Left renal cortex interstitium (tissue), 4 donors: ENCODE data around the gene FAM32A. TPM values are rescaled to one million over a fixed set of nuclear protein-coding genes. Genes with fewer than 3 reads are reported as not detected.

ENCODE experiments used
- DNase-seq, 4 donors: peaks; one replicate each; pipeline ENCODE4 v3.0.0-alpha.2; 2013; ENCODE audit warnings: low read depth in 4 of 4, low spot score in 2 of 4, missing footprints in 1 of 4
- polyA plus RNA-seq, 4 donors: library from polyadenylated mRNA; unstranded; fragments of 120-200 nt; gene quantifications; one replicate each; pipeline ENCODE4 v1.2.1, GENCODE V29; 2013; ENCODE audit not compliant: insufficient read length in 4 of 4

FAM32A gene
- polyA plus RNA-seq, 4 donors = 102 to 129 (median 124) TPM

DNA sequence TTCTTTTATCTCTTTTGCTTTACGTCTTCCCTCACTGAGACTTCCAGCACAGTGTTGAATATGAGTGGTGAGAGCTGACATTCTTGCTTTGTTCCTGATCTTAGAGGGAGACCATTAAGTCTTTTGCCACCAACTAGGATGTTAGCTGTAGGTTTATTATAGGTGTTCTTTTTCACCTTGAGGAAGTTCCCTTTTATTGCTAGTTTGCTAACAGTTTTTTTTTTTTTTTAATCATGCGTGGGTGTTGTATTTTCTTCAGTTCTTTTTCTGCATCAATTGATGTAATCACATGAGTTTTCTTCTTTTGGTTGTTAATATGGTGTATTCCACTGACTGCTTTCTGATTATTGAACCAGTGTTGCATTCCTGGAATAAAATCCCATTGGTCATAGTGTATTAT is 33.6 kb downstream of the FAM32A start:
- no peak for DNase-seq

DNA sequence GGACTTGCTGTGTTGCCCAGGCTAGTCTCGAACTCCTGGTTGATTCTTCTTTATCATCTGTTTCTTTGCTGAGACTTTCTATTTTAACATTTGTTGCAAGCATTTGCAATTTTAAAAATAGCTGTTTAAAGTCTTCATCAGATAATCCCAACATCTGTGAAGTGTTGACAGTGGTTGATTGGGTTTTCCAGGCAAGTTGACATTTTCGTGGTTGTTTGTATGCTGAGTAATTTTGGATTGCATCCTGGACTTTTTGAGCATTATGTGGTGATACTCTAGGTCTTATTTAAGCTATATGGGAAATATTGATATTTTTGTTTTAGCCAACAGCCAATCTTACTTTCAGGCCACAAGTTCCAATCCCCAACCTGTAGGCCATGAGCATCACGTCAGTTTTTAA is 37.6 kb downstream of the FAM32A start:
- no peak for DNase-seq

DNA sequence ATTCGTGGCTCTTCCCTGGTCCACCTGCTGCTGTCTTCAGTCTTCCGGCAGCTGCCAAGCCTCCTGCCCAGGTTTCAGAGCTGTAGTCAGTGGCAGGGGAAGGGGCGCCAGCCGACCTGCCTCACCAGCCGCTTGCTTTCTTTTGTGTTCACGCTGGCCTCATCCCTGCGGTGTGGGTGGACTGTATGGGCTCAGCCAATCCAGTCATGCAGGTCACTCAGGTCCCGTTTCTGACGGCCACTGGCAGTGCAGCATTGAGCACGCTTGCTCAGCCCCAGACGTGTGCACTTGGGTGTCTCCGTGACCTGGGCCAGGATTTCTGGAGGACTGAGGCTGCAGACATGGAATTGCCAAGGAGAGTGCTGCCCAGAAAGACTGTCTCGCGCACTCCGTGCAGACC is 38.5 kb downstream of the FAM32A start:
- DNase-seq = no peak

DNA sequence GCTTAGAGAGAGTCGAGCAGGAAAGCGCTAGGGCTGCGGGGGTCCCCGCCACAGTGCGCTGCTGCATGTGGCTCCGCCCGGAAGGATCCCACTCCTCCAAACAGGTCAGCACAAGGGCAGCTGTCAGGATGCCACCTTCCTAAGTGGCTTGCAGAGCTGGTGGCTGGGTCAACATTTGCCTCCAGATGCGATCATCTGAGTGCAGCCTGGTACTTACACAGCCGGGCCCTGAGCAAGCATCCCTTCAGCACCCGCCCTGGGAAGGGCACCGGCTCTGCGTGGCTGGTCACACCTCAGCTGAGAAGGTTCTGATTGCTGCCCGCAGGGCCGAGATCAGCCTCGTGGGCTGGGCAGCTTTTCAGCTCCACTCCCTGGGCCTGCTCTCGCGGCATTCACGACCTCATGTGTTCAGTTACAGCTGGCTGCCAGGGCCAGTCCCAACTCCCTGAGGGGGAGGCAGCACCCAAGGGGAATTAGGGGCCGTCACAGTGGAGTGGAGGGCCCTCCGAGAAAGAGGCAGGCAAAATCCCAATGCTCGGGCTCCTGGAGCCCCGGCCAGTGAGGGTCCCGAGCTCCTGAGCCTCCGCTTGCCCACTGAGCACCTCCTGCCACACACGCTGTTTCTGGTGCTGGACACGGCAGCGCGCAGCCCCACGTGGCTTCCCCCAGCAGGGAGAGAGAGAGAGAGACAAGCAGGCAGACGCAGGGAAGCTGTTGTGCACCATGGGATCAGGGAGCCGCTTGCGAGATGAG is 39.3 kb downstream of the FAM32A start:
- no peak for DNase-seq

DNA sequence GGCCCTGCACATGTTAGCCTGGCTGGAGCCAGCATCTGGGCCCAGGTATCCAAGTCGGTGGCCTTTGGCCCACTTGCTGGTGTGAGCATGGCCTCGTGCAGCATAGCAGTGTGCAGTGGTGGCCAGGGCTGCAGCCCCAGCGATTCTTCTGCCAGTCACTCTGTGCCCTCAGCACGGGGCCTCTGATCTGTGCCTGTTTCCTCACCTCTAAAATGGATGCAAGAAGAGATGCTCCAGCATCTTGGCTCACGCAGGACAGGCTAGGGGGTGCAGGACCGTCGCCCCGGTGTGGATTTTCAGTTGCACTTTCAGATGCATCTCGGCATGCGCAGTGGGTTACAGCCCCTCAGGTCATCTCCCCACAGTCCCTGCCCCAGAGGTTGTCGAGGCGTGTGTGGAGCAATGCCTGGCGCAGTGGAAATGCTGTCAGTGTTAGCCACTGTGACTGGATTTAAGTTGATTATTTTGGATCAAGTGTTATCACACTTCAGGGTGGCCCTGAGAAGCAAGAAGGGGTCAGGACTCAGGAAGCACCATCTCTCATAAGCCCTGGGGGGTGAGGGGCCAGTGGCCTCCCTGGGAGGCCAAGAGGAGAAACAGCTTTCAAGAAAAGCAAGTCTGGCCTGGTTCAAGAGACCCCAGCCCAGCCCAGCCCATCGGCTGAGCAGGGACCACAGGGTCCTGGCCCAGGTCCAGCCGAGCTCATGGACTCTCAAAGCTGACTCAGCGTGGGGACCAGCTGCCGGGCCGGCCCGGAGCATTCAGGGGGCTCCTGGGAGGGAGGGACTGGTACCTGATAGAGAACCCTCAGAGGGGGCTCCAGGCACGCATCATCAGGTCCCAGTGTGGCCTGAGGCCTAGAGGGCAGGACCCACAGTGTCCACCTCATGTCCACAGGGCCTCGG is 40.3 kb downstream of the FAM32A start:
- no peak for DNase-seq

DNA sequence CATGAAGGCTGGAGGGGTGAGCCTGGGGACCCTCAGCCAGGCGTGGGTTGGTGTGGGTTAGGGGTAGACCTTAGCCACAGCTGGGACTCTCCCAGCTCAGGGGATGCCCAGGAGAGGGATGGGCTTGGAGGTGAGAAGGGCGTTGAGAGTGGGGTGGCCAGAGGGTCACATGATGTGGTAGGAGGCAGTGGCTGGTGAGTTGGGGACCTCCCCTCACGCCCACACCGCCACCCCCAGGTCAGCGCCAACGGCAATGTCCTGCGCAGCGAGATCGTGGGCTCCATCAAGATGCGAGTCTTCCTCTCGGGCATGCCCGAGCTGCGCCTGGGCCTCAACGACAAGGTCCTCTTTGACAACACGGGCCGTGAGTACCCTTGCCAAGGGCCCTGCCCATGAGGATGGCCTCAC is 41.0 kb downstream of the FAM32A start:
- no peak for DNase-seq

DNA sequence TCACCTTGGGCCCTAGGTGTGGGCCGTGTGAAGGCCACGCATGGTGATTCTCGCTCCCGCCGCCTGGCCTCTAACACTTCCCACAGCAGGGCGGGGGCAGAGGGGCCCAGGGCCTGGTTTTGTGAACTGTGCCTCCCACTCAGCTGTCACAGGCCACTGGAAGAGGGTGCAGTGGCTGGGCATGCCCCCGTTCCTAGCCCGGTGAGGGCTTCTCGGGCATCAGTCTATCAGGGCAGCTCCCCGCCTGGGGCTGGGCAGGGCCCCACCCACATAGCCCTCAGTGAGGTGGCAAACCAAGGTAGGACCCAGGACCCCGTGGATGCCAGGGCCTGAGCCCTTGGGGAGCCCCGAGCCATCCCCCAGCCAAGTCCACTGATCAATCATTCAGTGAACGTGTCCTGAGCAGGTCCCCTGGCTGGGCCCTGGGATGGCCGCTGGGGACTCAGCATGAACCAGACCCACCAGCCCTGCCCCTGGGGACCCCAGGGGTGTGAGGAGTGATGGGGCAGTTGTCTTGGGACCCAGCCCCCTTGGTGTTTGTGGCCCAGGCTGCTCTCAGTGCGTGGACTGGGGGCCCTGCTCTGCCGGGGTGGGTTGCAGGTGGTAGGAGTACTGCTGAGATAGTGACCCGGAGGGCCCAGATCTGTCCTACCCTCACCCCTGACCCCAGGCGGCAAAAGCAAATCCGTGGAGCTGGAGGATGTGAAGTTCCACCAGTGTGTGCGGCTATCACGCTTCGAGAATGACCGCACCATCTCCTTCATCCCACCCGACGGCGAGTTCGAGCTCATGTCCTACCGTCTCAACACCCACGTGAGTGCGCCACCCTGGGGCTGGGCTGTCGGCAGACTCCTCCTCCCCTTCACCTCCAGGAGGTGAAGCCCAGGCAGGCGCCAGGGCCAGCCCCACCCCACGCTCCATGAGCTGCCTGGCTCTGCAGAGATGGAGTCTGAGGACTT is 41.9 kb downstream of the FAM32A start:
- DNase-seq = no peak

DNA sequence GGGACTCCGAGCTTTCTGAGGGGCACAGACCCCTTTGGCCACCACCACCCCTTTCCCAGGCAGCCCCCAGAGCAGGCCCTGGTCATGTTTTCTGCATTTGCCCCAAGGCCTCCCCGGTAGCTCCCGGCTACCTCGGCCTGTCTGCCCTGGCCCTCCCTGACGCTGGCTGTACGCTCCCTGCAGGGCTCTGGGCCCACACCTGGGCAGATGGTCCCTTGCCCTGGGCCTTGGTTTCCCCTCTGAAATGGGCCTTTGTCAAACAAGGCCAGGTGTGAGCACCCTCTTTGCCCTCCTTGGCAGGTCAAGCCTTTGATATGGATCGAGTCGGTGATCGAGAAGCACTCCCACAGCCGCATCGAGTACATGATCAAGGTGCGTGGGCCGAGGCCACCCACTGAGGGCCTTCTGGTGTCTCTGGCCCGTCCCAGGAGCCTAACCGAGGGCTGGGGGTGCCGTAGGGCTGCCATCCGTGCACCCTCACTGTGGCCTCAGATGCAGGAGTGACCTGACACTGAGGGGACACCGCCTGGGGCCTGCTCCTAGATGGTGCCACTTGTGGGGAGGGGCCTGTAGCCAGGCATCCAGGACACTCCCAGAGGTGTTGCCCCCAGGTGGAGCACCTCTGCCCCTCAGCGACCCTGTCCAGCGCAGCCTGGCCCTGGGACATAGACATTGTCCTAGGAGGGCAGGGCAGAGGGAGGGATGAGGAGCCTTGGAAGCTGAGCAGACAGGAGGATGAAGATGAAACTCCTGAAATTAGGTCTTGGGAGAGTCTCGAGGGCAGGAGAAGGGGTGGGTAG is 42.8 kb downstream of the FAM32A start:
- DNase-seq = no peak

DNA sequence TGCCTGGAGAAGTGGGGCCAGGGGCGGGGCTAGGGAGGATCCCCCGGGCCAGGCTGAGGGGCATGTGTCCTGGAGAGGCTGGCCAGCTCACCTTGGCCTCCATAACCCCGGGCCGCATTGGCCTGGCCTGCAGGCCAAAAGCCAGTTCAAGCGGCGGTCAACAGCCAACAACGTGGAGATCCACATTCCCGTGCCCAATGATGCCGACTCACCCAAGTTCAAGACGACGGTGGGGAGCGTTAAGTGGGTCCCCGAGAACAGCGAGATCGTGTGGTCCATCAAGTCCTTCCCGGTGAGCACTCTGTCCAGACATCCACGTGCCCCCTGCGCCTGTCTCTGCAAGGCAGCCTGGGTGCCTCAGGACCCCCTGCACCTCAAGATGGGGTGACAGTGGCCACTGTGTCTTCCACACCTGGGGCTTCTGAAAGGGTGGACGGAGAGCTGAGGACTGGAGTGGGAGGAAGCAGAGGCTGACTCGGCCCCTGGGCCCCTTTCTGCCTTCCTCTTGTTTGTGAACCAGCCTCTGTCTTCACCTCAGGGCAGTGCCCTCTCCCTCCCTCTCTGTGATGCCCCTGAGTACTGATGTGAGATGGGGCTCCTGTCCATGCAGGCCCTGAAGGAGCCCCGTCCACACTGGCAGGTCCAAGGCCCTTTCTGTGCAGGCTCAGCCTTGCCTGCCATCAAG is 43.6 kb downstream of the FAM32A start:
- DNase-seq = no peak

DNA sequence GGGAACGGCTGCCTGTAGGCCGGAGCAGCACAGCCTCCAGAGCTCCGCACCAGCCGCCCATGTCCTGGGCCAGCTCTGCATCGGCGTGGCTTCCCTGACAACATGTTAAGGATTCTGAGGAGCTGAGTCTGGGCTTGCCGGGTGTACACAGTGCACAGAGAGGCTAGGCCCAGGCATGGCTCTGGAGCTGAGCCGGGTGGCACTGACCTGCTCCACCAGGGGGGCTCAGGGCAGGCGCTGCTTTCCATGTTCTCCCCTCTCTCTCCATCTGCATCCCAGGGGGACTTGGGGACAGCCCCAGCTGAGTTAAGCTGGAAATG is 44.1 kb downstream of the FAM32A start:
- no peak for DNase-seq

DNA sequence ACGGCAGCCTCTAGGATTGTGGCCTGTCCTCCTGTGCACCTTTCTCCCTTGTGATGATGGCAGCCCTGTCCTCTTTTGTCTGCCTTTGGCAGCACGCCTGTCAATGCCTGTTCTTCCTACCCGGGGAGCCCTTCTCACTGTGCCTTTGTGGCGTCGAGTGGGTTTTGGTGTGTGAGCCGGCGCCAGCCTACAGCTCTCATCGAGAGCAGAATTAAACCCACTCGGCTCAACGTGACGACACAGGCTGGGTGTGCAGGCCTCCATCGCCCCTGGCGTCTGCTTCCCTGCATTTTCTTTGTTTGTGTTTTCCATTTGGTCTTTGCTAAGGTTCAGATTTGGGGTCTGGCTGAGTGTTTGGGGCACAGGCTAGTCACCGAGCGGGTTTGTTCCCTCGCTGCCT is 46.9 kb downstream of the FAM32A start:
- no peak for DNase-seq

DNA sequence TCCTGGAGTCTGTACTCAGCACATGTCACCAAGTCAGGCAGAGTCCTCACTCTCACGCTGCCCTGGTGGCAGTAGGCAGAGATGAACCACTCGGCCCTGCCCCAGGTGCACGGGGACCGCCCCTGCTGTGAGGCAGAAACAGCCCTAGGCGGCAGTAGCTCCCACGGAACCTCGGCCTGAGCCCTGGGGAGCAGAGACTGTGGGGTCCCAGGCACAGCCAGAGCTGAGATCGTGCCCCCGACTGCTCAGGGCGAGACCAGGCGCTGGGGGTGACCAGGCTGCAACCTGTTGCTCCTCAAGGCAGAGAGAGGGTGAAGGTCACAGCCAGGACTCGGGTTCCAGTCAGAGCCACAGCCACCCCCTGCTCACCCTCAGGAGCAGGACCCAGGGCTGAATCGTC is 47.4 kb downstream of the FAM32A start:
- no peak for DNase-seq

DNA sequence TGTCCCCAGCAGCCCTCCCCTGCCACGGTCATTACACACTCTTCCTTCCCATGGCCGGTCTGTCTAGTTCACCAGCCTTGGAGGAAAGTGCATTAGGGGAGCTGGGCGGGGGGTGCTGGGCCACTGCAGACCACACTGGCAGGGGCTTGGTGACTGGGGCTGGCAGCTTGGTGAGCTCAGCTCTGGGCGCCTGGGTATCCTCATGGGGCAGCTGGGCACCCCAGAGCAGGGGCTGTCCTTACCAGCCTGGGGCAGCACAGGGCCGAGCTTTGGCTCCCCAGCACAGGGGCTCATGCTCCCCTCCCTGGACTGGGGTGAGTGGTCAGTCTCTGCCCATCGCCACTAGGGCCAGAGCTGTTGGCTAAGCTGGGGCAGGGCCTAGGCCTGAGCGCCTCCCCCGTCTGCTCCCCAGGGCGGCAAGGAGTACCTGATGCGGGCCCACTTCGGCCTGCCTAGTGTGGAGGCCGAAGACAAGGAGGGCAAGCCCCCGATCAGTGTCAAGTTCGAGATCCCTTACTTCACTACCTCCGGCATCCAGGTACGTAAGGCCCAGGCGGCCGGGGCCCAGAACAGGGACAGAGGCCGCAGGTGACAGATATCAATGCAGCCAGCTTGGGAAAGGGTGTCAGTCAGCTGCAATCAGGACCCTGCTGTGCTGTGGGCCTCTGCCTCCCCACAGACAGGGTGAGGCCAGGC is 48.0 kb downstream of the FAM32A start:
- DNase-seq = no peak

DNA sequence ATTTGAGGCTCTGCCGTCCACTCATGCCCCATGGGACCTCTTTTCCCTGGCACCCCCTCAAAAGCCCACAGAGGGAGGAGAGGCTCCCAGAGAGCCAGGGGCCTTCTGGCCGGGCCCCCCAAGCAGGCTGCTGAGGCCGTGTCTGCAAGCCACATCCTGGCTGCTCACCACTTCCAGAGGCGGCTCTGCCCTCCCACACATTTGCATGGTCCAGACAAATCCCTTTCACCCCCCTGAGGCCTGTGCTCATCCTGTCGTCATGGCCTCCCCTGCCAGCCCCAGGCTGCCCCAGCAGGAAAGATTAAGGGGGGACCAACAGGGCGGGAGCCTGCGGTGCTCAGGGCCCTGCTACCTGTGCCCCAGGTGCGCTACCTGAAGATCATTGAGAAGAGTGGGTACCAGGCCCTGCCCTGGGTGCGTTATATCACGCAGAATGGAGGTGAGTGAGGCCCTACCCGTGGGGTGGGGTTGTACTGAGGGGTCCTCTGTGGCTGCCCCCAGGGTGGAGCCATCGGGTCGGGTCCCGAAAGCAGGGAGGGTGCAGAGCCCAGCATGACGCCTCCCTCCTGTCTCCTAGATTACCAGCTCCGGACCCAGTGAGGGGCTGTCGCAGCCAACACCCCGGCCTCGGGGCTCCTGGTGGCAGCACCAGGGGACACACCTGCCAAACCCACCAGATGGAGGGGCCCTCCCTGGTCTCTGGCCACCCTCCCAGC is 48.8 kb downstream of the FAM32A start:
- DNase-seq = no peak

DNA sequence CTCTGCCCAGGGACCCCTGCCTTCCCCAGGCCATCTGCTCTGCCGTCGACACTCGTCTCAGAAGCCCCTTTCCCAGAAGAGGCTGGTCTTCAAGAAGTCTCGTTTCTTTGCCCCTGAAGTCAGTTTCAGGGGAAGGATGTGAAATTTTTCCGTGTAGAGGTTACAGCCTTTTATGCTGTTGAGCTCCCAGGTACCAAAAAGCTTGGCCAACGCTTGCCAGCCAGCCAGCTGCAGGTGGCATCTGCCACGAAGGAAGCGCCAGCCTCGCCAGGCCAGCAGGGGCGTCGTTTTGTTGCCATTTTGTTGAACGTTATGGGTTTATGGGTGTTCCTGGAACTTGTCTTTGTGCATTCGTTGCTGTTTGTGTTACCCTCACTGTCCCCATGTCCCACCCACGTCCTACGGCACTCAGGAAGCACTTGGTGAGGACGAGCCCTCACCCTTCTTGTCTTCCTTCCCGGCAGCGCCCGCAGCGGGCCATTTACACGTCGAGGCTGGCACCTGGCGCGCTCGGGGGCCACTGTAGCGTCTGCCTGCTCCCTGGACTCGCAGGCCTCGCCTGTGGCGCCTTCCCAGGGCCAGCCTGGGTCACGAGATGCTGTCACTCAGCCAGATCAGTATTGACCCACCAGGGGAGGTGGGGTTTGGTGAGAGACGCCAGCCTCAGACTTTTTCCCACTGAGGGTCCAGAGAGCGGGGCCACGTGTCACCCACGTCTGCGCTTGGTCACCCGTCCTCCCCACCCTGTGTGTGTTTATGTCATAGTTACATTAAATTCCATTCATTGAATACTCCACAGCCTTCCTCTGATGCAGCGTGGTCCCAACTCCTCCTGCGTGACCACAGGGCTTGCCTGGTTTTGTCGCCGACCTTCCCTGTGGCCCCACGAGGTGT is 49.6 kb downstream of the FAM32A start:
- no peak for DNase-seq

DNA sequence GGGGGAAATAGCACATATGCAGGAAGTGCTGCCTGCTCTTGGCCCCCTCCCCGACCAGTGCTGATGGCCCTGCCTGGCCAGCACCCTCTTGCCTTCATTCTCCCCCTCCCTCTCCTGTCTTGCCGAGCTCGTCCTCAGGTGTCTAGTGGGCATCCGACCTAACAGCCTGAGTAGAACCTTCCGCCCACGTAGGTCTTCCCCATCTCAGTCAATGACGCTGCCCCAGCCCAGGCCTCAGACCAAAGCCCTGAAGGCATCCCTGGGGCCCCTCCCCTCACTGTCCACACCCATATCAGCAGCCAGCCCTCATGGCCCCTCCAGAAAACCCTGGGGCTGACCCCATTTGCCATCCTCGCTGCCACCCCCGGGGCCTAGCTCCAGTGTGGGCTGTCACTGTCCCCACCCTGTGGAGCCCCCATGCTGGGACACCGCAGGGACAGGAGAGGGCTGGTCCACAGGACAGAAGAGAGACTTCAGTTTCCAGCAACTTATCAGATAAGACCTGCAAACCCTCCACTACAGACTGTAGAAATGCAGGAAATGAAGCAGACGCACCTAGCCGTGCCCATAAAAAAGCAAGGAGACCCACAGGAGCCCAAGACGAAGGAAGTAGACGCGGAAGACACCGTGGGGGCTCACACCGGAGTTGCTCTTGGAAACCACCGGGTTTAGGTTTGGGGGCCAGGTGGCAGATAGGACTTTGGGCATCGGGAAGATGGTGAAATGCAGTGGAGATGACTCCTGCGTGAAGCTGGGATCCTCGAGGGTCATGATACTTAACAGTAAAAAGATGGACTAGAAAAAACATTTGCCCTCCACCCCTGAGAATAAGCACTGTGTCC is 50.8 kb downstream of the FAM32A start:
- DNase-seq = no peak
